Activated CD8-positive, alpha-beta memory T cell treated with anti-CD3 and anti-CD28 coated beads for 48 hours (primary cell): ENCODE results near the gene HOXC4.
"Not testable (repeated sequence)": the region's sequence is repeated elsewhere in the genome, so short reads cannot be mapped to it uniquely, and the experiment has no call there.

Experiments used
- DNase-seq, 3 experiments: peaks; one replicate each; pipeline ENCODE4 v3.0.0-alpha.2; 2020; ENCODE audit warnings: low read depth in 2 of 3, low spot score in 2 of 3

The HOXC4 gene

DNA sequence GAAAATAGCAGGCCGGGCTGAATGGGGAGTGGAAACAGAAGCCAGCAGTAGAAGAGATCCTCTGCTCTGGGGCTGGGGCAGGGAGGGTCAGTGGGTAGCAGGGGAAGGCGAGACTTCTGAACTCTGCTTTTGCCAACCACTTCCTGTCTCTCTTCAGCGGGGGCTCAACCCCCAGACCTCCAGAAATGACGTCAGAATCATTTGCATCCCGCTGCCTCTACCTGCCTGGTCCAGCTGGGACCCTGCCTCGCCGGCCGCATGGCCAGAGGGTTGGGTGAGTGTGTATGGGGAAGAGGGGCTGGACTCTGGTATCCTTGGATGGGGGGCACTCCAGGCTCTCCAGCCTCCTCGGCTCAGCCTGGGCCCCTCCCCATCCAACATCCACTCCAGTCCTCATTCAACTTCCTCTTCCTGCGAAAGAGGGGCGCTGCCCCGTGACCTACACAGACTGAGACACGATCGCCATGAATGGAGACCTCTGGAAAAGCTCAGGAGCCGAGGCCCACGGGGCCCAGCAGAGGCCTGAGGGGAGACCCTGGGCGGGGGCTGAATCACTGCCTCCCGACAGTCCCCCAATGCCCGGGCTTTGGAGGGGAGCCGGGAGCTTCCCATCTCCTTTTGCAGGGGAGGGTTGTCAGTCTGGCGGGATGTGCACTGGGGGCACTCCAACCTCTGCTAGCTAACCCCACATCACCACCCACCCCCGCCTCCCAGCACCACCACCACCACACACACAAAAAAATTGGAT, 458 bp upstream of the HOXC4 start:
- DNase-seq = no peak

DNA sequence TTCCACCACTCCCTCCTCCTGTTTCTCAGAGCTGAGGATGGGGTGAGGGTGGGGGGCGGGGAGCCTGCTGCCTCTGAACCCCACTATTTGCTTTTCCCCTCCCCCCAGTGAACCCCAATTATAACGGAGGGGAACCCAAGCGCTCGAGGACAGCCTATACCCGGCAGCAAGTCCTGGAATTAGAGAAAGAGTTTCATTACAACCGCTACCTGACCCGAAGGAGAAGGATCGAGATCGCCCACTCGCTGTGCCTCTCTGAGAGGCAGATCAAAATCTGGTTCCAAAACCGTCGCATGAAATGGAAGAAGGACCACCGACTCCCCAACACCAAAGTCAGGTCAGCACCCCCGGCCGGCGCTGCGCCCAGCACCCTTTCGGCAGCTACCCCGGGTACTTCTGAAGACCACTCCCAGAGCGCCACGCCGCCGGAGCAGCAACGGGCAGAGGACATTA, 1.1 kb downstream of the HOXC4 start:
- no peak for DNase-seq

DNA sequence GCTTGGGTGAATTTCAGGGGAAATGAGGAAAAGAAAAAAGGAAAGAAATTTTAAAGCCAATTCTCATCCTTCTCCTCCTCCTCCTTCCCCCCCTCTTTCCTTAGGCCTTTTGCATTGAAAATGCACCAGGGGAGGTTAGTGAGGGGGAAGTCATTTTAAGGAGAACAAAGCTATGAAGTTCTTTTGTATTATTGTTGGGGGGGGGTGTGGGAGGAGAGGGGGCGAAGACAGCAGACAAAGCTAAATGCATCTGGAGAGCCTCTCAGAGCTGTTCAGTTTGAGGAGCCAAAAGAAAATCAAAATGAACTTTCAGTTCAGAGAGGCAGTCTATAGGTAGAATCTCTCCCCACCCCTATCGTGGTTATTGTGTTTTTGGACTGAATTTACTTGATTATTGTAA, 1.9 kb downstream of the HOXC4 start:
- DNase-seq = no peak

DNA sequence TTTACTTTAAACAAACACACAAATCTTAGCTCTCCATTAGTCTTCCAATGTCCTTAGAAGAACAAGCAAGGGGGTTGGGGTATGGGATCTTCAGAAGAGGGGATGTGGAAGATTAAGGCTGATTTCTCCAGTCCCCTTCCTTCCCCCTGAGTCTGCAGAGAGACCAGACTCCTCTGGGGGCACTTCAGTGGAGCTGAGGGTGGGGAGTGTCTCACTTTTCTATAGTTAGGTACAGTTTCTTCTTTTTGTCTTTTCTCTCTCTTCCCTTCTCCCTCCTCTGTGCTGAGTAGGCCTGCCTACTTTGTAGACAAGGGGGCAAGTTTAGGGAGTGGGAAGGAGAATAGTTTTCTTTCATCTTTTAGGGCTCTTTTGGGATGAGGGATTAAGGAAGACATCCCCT, 2.5 kb downstream of the HOXC4 start:
- DNase-seq = no peak

DNA sequence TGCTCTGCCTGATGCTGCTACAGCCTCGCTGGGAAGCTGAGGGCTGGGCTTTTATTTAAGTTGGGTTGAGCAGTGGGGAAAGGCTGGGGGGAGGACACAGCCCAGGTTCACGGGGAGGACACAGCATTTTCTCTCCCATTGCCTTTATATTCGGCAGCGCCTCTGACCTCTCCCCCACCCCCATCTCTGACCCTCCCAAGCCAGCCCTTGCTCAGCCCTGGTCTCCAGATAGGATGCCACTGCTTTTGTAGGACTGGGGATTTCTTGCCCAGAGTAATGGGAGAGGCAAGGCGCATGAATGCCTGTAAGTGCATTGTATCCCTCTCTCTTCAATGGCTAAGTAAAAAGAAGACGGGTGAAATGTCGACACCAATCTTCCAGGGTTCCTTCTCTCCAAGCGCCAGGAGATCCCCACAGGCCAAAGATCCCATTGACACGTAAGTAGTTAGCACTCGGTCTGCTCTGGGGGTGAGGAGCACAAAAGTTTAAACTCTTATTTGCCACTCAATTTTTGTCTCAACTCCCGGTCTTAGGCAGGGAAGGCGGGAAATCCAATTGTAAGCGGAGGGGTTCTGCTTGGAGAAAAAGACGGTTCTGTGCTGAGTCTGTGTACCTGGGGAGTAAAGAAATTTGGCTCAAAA, 4.6 kb downstream of the HOXC4 start:
- no peak for DNase-seq

DNA sequence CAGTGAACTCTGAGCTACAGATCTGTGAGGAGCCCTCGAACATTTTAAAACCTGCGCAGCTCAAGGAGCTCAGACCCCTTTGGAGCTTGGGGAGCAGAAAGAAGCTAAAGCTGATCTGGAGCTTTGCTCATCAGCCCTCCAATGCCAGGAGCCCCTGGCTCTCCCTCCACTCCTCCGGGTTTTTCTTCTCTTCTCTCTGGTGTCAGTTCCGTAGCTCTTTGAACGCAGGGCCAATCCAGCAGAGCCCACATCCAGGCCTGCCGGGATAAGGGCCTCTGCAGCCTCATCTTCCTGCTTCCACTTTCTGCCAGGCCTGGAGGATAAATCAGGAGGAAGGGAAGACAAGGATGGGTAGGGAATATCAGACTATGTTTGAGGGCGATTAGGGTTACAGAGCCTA, 6.0 kb downstream of the HOXC4 start:
- DNase-seq = no peak

DNA sequence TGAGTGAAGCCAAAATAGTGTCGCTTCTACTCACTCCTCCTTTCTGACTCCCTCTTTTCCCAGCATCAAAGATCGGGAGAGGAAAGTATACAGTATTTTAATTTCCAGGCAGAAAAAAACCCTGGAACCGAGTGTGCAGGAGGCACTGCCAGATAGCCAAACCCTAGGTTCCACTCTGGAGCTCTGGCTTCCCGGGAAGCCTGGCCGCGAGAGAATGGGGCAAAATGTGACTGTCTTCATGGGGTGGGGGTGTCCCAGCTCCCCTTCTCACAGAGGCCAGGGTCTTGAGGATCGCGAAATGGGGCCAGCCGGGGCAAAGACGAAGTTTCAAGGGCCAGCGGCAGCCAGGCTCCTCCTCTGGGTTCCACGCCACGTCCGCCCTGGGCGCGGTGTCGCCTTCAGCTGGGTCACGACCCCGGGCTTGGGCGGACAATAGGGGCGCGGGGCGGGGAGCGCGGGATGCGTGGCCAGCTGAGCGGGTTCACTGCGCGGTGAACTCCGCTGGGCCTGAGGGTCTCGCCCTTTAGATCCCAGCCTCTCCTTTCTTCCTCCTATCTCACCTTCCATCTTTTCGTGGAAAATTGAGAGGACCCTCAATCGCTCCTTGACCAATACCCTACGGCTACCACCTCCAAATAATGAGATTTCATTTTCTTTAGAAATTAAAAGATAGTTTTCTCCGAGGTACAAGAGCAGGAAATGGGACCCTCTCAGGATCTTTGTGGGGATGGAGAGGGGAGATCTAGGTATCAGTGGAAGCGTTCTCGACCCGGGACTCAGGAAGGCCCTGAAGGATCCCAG, 6.7 kb downstream of the HOXC4 start:
- DNase-seq = no peak

DNA sequence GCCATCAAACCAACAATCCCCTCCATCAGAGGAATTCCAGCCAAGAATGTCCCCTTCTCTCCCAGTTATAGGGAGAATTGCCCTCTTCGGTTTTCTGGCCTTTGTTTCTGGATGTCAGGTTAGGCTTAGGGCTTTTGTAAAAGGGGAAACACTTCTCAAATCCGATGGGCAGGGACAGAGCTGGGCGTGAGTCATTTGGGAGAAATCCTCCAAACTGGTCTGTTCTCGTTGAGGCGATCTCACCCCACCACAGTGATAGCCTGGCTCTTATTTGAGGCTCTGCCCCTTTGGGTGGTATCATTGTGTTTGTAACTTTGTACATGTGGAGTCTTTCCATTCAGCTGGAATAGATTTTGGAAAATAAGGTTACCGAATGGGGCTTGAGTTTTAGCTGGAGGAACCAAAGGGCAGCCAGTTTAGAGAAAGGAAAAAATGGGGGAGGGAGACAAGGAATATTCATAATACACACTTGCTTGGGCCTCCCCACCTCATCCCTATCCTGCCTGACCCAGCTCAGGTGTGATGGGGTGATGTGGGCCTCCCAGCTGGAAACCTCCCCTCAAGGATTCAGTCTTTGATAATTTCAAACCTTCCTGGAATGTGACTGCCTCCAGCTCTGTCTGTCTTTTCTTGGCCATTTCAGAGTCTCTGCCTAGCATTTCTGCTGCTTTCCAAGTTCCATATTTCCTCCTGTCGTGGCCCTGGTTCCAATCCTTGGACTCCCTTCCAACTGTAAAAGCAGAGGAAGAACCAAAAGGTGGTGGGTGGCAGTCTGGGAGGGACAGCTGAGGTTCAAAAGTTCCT, 7.5 kb downstream of the HOXC4 start:
- DNase-seq = no peak

DNA sequence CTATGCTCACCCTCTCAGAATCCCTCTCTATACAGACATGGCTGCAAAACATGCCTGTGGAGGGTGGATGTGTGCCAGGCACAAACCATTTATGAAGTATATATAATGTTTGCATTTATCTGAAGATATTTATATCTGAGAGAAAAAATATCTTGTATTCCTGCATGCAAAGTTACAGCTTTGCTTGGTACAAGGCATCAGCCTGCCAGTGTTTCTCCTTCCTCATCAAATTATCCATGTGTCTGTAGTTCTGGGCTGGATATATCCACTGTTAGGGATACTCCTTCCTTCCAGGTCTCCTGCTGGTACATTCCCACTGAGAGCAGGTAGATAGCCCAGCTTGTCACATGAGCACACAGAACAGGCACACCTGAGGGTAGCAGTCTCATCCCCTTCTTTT, 12.0 kb downstream of the HOXC4 start:
- no peak for DNase-seq

DNA sequence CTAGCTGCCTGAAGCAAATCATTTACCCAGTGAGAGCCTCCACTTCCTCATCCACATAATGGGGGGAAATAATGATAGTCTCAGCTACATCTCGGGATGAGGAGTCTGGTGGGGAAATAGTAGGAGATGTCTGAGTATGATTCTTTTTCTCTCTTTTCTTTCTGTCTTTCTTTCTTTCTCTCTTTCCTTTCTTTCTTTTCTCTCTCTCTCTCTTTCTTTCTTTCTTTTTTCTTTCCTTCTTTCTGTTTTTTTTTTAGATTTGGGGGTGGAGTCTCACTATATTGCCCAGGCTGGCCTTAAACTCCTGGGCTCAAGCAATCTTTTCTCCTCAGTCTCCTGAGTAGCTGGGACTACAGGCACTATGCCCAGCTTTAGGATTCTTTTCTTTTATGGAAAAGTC, 12.8 kb downstream of the HOXC4 start:
- no peak for DNase-seq

DNA sequence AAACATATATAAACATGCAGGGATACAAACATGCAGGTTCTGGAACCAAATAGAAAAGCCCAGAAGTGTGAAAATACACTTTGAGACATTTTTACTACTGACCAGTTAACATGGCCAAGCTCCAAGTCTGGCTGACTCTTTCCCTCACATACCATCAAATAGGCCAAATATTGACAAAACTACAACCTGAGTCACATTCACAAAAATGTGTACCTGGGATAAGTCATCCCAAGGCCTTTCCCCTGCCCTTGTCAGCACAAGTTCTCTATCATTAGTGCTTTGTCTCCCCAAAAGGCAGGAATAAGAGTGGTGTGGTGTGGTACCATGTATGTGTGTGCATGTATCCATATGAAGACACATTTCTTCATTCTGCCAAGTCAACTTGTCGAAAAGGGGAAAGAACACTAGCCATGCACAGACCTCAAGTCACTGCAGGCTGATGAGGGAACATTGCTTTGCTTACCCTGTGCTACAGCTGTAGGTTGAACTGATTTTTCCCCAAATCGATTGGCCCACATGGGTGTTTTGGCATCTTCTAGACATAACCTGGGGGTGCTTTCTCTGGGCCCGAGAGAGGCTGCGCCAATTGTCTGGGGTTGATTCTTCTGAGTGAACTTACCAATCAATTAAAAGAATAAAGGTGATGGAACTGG, 14.9 kb downstream of the HOXC4 start:
- DNase-seq = no peak

DNA sequence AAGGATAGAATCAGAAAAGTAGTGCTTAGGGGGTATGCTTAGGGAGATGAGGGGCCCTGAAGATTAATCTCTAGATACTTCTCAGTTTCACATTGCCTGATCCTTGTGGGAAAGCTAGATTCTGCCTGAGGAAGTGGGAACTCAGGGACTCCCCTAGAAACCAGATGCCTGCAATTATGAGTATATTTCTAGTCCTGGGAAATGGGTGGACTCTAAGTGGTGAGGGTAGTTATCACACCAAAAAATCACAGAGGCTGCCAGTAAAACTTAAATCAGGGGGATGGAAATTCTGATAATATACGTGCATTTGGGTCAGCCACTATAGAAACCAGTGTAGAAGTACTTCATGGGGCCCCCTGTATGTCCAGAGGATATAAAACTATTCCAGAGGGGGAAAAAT, 18.3 kb downstream of the HOXC4 start:
- no peak for DNase-seq

DNA sequence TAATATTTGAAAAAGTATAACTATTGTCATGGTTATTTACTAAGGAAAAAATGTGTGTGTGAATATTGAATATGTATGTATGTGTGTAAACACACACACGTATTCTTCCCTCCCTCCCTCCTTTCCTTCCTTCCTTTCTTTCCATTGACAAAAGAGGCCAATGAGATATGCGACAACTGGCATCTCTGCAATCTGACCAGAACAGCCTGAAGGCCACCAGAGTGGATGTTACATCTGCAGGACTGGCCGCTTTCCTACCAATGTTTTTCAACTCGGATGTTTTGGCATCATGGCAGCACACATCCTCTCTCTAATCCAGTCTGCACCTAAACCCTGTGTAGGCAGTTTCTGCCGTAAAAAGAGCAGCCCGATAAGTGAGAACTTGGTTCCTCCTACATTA, 20.7 kb downstream of the HOXC4 start:
- DNase-seq = no peak

DNA sequence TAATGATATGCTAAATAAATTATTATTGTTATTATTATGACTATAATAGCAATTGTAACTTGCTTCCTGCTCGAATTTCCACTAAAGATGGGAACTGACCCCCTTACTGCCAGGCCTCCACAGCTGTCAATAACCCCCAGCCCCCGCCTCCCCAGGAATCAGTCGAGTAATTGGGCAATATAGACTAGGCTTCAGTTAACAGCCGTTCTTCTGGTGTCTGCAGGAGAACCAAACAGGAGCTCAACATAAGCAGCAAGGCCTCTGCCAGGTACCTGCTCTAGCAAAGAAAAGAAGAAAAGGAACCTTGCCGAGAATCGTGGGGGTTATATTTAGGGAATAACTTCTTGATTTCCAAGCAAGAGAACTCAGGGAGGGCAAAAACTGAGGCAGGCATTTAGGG, 21.8 kb downstream of the HOXC4 start:
- no peak for DNase-seq

DNA sequence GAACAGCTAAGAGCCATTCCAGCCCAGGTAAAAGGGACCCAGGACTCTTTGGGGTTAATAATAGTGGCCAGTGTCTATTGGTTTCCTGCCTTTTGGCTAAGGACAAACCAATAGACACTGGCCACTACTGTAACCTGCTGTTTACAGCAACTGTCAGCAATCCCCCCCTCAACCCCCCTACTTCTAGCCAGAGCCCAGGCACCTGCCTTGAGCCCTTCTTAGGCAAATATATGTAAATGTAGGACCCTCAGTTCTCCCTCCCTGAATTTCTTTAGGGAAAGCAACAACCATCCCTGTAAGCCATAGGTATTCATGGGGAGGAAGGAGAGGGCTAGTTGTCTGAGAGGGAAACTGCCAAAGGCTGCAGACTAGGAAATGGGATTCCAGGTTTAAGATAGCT, 22.3 kb downstream of the HOXC4 start:
- DNase-seq = no peak

DNA sequence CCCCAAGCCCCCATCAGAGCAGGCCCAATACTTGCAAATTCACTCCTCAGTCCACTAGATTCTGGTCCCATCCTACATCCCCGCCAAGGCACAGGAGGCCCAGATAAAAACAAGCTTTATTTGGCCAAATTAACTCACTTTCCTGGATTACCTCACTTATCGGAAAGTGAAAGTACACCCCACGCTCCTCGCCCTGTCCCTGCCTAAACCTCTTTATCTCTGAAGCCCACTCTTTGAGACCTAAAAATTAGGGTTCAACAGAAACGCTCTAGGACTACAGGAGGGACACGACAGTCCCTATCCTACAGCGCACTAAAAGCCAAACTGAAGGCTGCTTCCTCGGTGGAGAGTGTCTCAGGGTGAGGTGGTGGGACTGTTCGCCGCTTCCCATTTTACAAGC, 24.2 kb downstream of the HOXC4 start:
- not testable (repeated sequence) for DNase-seq

DNA sequence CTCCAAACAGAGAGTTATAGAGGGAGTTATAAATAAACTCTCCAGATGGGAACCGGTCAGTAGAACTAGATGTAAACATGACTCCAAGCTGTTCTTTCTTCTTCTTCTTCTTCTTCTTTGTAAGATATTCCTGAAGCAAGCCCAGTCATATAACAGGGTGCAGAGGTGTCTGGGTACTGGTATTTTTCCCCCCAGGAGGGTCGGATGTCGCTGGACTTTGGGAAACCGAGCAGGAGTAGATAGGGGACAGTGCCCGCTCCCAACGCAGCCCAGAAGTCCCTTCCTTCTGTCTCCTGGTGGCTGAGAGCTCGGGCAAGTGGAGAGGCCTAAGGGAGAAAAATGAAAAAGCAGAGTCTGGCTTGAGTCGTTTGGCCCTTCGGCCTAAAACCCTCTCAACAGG, 25.5 kb downstream of the HOXC4 start:
- DNase-seq = not testable (repeated sequence)

DNA sequence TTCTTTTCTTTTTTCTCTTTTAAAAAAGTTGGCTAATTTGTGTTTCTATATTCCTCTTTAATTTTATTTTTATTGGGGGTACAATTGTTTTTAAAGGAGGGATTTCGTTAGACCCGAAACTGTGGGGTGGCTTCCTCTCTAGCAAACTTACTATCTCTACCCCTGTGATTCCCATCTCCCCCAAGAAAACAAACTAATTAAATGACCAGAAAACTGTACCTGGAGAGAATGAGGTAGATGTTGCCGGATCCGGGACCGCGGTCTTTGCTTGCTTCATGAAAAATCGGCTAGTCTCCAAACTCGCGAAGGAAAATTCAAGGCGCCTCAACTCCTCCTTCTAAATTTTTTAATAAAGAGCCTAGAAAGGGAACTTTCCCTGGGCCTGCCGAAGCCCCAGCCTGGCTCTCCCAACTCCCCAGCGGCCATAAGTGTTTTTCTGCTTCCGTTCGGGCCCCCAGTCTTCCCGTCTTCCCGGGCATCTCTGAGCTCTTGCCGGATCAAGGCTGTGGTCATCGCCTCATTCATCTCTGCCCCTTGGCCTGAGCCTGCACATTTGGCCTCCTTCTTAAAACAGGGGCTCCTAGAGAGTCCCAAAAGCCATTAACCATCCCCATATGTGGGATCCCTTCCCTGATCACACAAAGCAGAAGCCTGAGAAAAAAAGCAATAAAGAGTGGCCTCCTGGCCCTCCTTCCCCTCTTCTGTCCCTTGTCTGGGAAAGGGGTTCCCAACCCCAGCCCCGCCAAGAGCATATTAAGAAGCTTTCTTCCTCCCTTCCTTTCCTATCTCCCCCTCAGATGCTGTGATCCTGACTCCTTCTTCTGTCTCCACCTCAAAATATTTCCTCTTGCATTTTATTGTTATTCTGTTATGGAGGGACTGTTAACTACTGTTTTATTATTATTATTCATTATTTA, 26.6 kb downstream of the HOXC4 start:
- DNase-seq = not testable (repeated sequence)

DNA sequence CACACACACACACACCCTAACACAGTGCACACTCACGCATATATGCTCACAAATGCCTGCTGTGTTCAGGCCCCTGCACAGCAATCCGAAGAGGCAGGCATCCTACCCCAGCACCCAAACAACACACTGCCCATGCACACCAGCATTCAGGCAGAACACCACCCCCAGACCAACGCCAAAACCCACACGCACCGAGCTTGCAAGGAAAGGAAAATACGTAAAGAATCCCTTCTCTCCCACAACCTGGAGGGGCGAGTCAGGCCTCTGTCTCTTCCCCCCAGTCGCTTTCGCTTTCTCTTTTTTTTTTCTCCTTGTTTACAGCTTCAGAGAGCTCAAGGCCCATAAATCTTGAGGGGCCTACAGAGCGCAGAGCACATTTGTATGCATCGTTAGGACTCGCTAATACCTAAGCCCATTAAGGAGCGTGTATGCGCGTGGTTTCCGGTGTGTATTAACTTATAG, 27.4 kb downstream of the HOXC4 start:
- not testable (repeated sequence) for DNase-seq
